SK-N-SH (cell line): ENCODE data around the gene ZNF827. TPM values are rescaled to one million over a fixed set of nuclear protein-coding genes. Genes with fewer than 3 reads are reported as not detected.
A peak's percentile ranks its signal among the peaks of the same experiment; 100 is the strongest.

Experiments
- CTCF ChIA-PET: fragments of 300-600, 350-600 bp; formaldehyde crosslinking; extraction: SDS; loops from one replicate; lab custom pipeline; 2021; lab: Yijun Ruan, JAX
- POLR2A ChIA-PET: fragments of 350-600 bp; sonication (Branson Sonifier 250); formaldehyde crosslinking; extraction: SDS; loops from one replicate; lab custom pipeline; 2020; ENCODE audit warnings: antibody characterized with exemption, inconsistent platforms; lab: Yijun Ruan, JAX
- DNase-seq: peaks from one replicate; pipeline ENCODE4 v3.0.0; 2012
- H2AFZ ChIP-seq: fragments of 200-600 bp; sonication (generic); 2 replicates; pipeline ENCODE4 v1.8.1; 2016; ENCODE audit warnings: antibody characterized with exemption, mild to moderate bottlenecking, low read depth
- H3F3A ChIP-seq: fragments of 200-600 bp; sonication (generic); replicated peaks from 2 replicates; pipeline ENCODE3; 2016; ENCODE audit warnings: antibody characterized with exemption, mild to moderate bottlenecking; ENCODE audit not compliant: insufficient read depth
- H3K27ac ChIP-seq, 2 experiments: fragments of 200-500 bp in 1 of 2; fragments of 200-600 bp in 1 of 2; sonication (Bioruptor generic) in 1 of 2; sonication (generic), shearing (Covaris generic) in 1 of 2; 2 replicates each; pipeline versions ENCODE4 v1.5.1 to v1.6.1; 2014 to 2016; ENCODE audit warnings: low read depth in 2 of 2, inconsistent platforms in 1 of 2, low read length in 1 of 2, mild to moderate bottlenecking in 1 of 2, mixed read lengths in 1 of 2
- H3K27me3 ChIP-seq: fragments of 200-600 bp; sonication (generic), shearing (Covaris generic); 2 replicates; pipeline ENCODE4 v1.6.1; 2016; ENCODE audit warnings: mixed run types; ENCODE audit not compliant: insufficient read depth
- H3K36me3 ChIP-seq, 2 experiments: fragments of 200-500 bp in 1 of 2; fragments of 200-600 bp in 1 of 2; sonication (Bioruptor generic) in 1 of 2; sonication (generic) in 1 of 2; replicated peaks in 1 of 2; 2 replicates each; pipeline versions ENCODE3 to v1.5.1; 2014 to 2016; ENCODE audit warnings: low read length in 1 of 2, mild to moderate bottlenecking in 1 of 2; ENCODE audit not compliant: insufficient read depth in 2 of 2, control insufficient read depth in 1 of 2
- H3K4me1 ChIP-seq, 2 experiments: fragments of 200-500 bp in 1 of 2; fragments of 200-600 bp in 1 of 2; sonication (Bioruptor generic) in 1 of 2; sonication (generic), shearing (Covaris generic) in 1 of 2; 2 replicates each; pipeline versions ENCODE4 v1.5.1 to v1.6.1; 2014 to 2016; ENCODE audit warnings: low read depth in 1 of 2, low read length in 1 of 2, mixed run types in 1 of 2; ENCODE audit not compliant: insufficient read depth in 2 of 2, control insufficient read depth in 1 of 2
- H3K4me2 ChIP-seq: fragments of 200-600 bp; sonication (generic), shearing (Covaris generic); 2 replicates; pipeline ENCODE4 v1.6.1; 2017; ENCODE audit warnings: mixed run types
- H3K4me3 ChIP-seq, 2 experiments: fragments of 200-500 bp in 1 of 2; fragments of 200-600 bp in 1 of 2; sonication (Bioruptor generic) in 1 of 2; sonication (generic), shearing (Covaris generic) in 1 of 2; 2 replicates each; pipeline versions ENCODE4 v1.5.1 to v1.8.1; 2014 to 2016; ENCODE audit warnings: low read depth in 2 of 2, inconsistent platforms in 1 of 2, low read length in 1 of 2, mild to moderate bottlenecking in 1 of 2, mixed read lengths in 1 of 2, moderate library complexity in 1 of 2
- H3K79me2 ChIP-seq: fragments of 200-600 bp; sonication (generic); 2 replicates; pipeline ENCODE4 v1.8.1; 2017; ENCODE audit warnings: mild to moderate bottlenecking; ENCODE audit not compliant: insufficient read depth
- H3K9ac ChIP-seq: fragments of 200-600 bp; sonication (generic); 2 replicates; pipeline ENCODE4 v1.6.1; 2017; ENCODE audit warnings: mixed run types
- H3K9me2 ChIP-seq: fragments of 200-600 bp; sonication (generic); 2 replicates; pipeline ENCODE4 v1.6.1; 2017; ENCODE audit warnings: mixed run types
- H3K9me3 ChIP-seq: fragments of 200-600 bp; sonication (generic); 2 replicates; pipeline ENCODE4 v1.6.1; 2017; ENCODE audit warnings: mixed run types, mild to moderate bottlenecking, moderate library complexity
- H4K20me1 ChIP-seq: fragments of 200-600 bp; sonication (generic); 2 replicates; pipeline ENCODE4 v1.6.1; 2017; ENCODE audit warnings: mild to moderate bottlenecking, mixed run types; ENCODE audit not compliant: insufficient read depth
- CHD2 ChIP-seq: fragments of 150-350 bp; IDR thresholded peaks from 2 replicates; pipeline ENCODE4 v1.6.1; 2018; ENCODE audit warnings: low read length; ENCODE audit not compliant: partially characterized antibody
- ELF1 ChIP-seq: IDR thresholded peaks from 2 replicates; pipeline ENCODE4 v1.4.0; 2012
- FOXM1 ChIP-seq: IDR thresholded peaks from 2 replicates; pipeline ENCODE4 v1.4.0; 2012; ENCODE audit warnings: low read depth, mild to moderate bottlenecking
- GABPA ChIP-seq: IDR thresholded peaks from 2 replicates; pipeline ENCODE4 v1.4.0; 2012; ENCODE audit warnings: low read depth, mild to moderate bottlenecking
- GATA2 ChIP-seq: sonication (generic); formaldehyde crosslinking; IDR thresholded peaks from 2 replicates; pipeline ENCODE4 v1.5.0; 2020; ENCODE audit warnings: mild to moderate bottlenecking, missing genetic modification reagents
- MXI1 ChIP-seq: IDR thresholded peaks from 2 replicates; pipeline ENCODE4 v1.6.1; 2012; ENCODE audit warnings: mild to moderate bottlenecking, low read depth, low read length, improper control_type of control experiment
- PBX3 ChIP-seq: IDR thresholded peaks from 2 replicates; pipeline ENCODE4; 2012
- POLR2AphosphoS5 ChIP-seq: IDR thresholded peaks from 2 replicates; pipeline ENCODE4 v1.6.1; 2012; ENCODE audit warnings: low read depth, low read length
- RCOR1 ChIP-seq: fragments of 150-350 bp; IDR thresholded peaks from 2 replicates; pipeline ENCODE4 v1.6.1; 2017; ENCODE audit warnings: antibody characterized with exemption, low read length
- REST ChIP-seq: IDR thresholded peaks from 2 replicates; pipeline ENCODE4 v1.6.1; 2012; ENCODE audit warnings: mild to moderate bottlenecking, low read depth, low read length, moderate library complexity
- RXRA ChIP-seq: IDR thresholded peaks from 2 replicates; pipeline ENCODE4 v1.4.0; 2012; ENCODE audit warnings: low read depth, mild to moderate bottlenecking, borderline replicate concordance
- SIN3A ChIP-seq: IDR thresholded peaks from 2 replicates; pipeline ENCODE4 v1.6.1; 2012; ENCODE audit warnings: low read depth, mild to moderate bottlenecking, low read length, moderate library complexity, borderline replicate concordance
- TAF1 ChIP-seq: IDR thresholded peaks from 2 replicates; pipeline ENCODE4 v1.6.1; 2012; ENCODE audit warnings: low read depth, mild to moderate bottlenecking, low read length, moderate library complexity, borderline replicate concordance
- WGBS: methylation state at CpG from one replicate; pipeline ENCODE4 v1.1.6; 2017; ENCODE audit warnings: low lambda C conversion rate; 5-methylcytosine and 5-hydroxymethylcytosine counted together
- polyA plus RNA-seq, 3 experiments: library from polyadenylated mRNA; depleted of rRNA; stranded (reverse); fragments of >200 nt; gene quantifications; 2 replicates each; pipeline ENCODE4 v1.2.3, GENCODE V29; 2012
- TF ChIP-seq, protein P1 (sequence below): fragments of 200-600 bp; sonication (generic); IDR thresholded peaks from 2 replicates; pipeline ENCODE4 v1.6.1; 2017; ENCODE audit warnings: antibody characterized with exemption, mild to moderate bottlenecking, moderate library complexity

The ZNF827 gene
- polyA plus RNA-seq, 1 of the 3 experiments (the other 2 are of a cell fraction), result 23.2 TPM

- no peak overlapping the region for H3K4me2 ChIP-seq
- H3K4me1 ChIP-seq, result peaks cover 3 to 16% of the 10 kb centered on the region in 2 experiments; a peak in 3 of 4 replicates
- TF ChIP-seq RCOR1, result no peak
- no peak for TF ChIP-seq GATA2 (CRISPR knock-in tag)
- TF ChIP-seq REST, result no peak
- TF ChIP-seq TAF1, result no peak
- no peak for TF ChIP-seq MXI1
- TF ChIP-seq SIN3A, result no peak
- TF ChIP-seq, protein P1, sequence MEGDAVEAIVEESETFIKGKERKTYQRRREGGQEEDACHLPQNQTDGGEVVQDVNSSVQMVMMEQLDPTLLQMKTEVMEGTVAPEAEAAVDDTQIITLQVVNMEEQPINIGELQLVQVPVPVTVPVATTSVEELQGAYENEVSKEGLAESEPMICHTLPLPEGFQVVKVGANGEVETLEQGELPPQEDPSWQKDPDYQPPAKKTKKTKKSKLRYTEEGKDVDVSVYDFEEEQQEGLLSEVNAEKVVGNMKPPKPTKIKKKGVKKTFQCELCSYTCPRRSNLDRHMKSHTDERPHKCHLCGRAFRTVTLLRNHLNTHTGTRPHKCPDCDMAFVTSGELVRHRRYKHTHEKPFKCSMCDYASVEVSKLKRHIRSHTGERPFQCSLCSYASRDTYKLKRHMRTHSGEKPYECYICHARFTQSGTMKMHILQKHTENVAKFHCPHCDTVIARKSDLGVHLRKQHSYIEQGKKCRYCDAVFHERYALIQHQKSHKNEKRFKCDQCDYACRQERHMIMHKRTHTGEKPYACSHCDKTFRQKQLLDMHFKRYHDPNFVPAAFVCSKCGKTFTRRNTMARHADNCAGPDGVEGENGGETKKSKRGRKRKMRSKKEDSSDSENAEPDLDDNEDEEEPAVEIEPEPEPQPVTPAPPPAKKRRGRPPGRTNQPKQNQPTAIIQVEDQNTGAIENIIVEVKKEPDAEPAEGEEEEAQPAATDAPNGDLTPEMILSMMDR, result no peak
- TF ChIP-seq ELF1, result no peak
- TF ChIP-seq GABPA, result no peak
- no peak for TF ChIP-seq CHD2
- no peak for TF ChIP-seq RXRA
- no peak for TF ChIP-seq POLR2AphosphoS5
- TF ChIP-seq FOXM1, result no peak
- no peak for TF ChIP-seq PBX3
- H2AFZ ChIP-seq, result no peak overlapping the region
- POLR2A ChIA-PET, result no interaction called here
- no peaks in the 10 kb centered on the region for H3K9me2 ChIP-seq
- H4K20me1 ChIP-seq, result peaks cover 6% of the 10 kb centered on the region; the same call in 1 of the 2 replicates
- no peak for DNase-seq
- H3K36me3 ChIP-seq, result peaks cover 2 to 9% of the 10 kb centered on the region in 2 experiments
- H3K9ac ChIP-seq, result no peak overlapping the region
- H3K27me3 ChIP-seq, result no peaks in the 10 kb centered on the region
- peak overlapping the region in 1 of 2 experiments; percentile 40; a peak in 1 of 4 replicates for H3K27ac ChIP-seq
- peaks cover 94% of the 10 kb centered on the region for H3K79me2 ChIP-seq
- H3K4me3 ChIP-seq, result no peak overlapping the region
- H3K9me3 ChIP-seq, result no peaks in the 10 kb centered on the region
- WGBS, result 100% methylated on average over 1 of the region's 1 CpG
- CTCF ChIA-PET, result no interaction called here
- H3F3A ChIP-seq, result no peaks in the 10 kb centered on the region
Measured at GRCh38 chr4:145921231-145921630, 17.4 kb downstream of the ZNF827 start.
